HG02798 (cell line): ENCODE results near the gene ZIC3.
"Not testable (repeated sequence)": the region's sequence is repeated elsewhere in the genome, so short reads cannot be mapped to it uniquely, and the experiment has no call there.

Experiments used
- ATAC-seq: cut with Tn5 transposase; IDR thresholded peaks from one replicate; pipeline ENCODE4 v1.9.1; 2021; ENCODE audit warnings: mild to moderate bottlenecking; ENCODE audit not compliant: unreplicated experiment, poor library complexity

The ZIC3 gene

GRCh38 chrX:137565921-137566745 lies at the start of gene ZIC3:
TSS of gene ZIC3 (plus strand) at chrX:137566127. CDS start at chrX:137566692, 565 bp downstream.
- no peak for ATAC-seq

- no peak for ATAC-seq
Measured at GRCh38 chrX:137519459-137519858, 46.5 kb upstream of the ZIC3 start.

GRCh38 chrX:137545711-137546651 lies 19.9 kb upstream of the ZIC3 start:
- no peak for ATAC-seq

DNA sequence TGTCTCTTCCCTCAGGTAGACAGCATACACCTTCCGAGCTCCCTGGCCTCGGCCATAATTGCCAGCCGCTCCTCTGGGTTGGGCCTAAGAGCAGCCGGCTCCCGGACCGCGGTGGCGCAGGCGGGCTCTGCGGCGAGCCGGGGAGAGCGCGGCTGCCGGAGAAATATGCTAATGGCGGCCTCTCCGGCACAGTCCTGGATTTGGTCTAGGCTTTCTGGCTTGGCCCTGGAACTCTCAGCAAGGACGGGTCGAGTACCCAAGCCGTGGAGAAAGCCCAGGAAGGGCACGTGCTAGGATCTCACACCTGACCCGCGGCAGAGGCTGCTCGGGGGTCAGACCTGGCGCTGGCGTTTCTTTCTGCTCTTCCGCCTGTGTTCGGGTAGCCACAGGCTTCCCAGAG lies 18.6 kb upstream of the ZIC3 start:
- no peak for ATAC-seq

GRCh38 chrX:137548261-137548660 lies 17.7 kb upstream of the ZIC3 start:
- ATAC-seq: no peak

- no peak for ATAC-seq
Measured at GRCh38 chrX:137549073-137549472, 16.9 kb upstream of the ZIC3 start.

DNA sequence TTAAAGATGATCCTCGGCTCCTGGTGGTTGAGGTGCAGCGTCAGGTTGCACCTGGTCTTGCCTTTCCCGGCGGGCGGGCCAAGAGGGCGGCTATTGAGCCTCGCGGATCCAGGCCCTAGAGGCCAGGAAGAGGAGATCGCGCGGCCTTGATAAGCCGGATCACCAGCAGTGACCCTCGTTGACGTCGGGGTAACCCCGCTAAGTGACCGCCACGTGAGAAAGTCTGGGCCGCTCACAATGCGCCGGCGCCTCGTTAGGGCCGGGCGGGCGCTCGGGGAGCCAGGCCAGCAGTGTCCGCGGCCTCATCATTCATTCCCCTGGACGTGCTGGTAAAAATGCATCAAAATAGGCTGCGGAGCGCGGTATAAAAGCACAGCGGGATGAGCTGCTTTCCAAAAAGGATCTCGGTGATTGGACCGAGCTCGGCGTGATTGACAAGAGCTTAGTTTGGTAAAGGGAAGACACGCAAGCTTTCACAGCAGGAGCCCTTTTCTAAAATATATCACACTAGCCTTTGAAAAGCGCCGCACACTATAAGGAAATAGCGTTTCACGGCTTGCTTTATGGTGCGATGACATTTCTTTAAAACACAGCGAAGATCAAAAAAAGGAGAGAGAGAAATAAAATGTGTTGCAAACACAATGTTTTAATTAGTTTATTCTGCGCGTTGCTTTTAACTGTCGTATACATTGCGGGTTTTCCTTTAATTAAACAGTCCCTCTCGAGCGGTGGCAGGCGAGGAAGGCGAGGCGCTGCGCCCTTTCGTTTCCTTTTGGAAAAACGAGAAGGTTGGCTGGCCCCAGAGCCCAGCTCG lies 15.9 kb upstream of the ZIC3 start:
- ATAC-seq: no peak

GRCh38 chrX:137550665-137551261 lies 15.2 kb upstream of the ZIC3 start:
- no peak for ATAC-seq

- not testable (repeated sequence) for ATAC-seq
Measured at GRCh38 chrX:137552098-137552497, 13.8 kb upstream of the ZIC3 start.

DNA sequence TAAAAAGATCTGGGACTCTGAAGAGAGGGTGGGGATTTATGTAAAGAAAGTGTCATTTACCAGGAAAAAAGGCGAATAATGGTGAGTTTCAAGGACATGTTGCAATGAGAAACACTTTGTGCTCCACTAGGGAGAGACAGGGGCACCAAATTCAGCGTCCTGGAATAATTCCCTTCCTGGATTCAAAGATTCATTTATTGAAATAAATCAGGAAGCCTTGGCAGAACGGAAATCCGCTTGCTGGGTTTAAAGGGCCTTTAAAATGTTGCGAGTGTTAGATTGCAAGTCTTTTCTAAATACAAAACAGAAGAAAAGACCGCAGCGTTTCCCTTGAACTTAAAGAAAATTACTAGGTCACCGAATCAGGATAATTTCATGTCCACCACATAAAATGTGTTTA lies 3.8 kb upstream of the ZIC3 start:
- no peak for ATAC-seq

GRCh38 chrX:137563681-137564651 lies 2.0 kb upstream of the ZIC3 start:
- no peak for ATAC-seq

DNA sequence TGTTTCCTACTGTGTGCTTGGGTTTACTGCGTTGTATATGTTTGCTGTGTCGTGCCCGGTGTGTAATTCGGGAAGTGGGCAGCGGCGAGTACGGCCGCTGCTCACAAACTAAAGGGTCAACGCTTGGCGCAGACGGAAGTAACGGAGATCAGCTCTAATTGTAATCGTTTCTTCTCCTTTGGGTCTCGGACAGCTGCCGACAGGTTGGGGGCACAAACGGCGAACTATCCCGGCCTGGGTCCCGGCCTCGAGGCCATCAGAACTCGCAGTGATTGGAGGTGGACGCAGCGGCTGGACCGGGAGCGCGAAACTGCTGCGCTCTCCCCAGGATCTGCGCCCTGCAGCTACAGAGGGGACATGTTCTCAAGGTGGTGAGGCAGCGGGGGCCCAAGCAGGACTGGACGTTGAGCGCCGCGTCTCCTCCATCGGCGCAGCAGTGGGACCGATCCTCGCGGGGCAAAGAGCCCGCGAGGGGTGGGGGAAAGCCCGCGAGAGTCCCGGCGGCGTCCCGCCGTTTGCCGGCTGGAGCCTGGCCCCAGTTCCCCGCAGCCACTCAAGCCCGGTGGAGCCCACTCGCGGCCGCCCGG lies 516 bp upstream of the ZIC3 start:
- ATAC-seq: no peak

DNA sequence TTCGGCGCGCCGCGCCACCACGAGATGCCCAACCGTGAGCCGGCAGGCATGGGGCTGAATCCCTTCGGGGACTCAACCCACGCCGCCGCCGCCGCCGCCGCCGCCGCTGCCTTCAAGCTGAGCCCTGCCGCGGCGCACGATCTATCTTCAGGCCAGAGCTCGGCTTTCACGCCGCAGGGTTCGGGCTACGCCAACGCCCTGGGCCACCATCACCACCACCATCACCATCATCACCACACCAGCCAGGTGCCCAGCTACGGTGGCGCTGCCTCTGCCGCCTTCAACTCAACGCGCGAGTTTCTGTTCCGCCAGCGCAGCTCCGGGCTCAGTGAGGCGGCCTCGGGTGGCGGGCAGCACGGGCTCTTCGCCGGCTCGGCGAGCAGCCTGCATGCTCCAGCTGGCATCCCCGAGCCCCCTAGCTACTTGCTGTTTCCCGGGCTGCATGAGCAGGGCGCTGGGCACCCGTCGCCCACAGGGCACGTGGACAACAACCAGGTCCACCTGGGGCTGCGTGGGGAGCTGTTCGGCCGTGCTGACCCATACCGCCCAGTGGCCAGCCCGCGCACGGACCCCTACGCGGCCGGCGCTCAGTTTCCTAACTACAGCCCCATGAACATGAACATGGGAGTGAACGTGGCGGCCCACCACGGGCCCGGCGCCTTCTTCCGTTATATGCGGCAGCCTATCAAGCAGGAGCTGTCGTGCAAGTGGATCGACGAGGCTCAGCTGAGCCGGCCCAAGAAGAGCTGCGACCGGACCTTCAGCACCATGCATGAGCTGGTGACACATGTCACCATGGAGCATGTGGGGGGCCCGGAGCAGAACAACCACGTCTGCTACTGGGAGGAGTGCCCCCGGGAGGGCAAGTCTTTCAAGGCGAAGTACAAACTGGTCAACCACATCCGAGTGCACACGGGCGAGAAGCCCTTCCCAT lies 1.1 kb downstream of the ZIC3 start:
- ATAC-seq: no peak

- no peak for ATAC-seq
Measured at GRCh38 chrX:137567682-137568232, 1.8 kb downstream of the ZIC3 start.

DNA sequence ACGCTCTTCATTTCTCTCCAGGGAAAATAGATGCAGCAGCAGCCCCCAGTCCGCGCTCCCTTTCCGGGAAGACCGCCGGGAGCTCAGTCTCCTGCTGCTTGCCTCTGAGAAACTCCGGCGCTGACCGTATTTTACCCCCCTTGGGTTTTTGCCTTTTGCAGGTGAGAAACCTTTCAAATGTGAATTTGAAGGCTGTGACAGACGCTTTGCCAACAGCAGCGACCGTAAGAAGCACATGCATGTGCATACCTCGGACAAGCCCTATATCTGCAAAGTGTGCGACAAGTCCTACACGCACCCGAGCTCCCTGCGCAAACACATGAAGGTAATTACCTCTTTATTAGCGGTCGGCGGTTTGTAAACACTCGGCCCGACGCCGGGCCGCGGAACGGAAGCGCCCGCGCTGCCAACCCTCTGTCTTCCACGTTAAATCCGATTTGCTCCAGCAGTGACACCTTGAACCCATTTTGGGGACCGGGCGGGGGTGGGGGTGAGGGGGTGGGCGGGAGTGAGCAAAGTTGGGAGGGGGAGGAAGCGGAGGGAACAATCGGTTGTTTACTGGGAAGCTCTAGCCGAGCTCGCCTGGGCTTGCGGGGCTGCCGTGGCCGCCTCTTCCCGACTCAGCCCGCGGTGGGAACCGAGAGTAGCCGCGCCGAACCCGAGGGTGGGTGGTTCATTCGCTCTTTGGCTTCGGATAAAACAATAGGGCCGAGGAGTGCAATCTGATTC lies 3.0 kb downstream of the ZIC3 start:
- no peak for ATAC-seq

GRCh38 chrX:137569470-137569891 lies 3.6 kb downstream of the ZIC3 start:
- ATAC-seq: no peak
